Astrocyte (in vitro differentiated cells and primary cell): ENCODE data around the gene SLC1A7. TPM values are rescaled to one million over a fixed set of nuclear protein-coding genes. Genes with fewer than 3 reads are reported as not detected.

Source experiments
- DNase-seq: peaks from one replicate; pipeline ENCODE4 v3.0.0-alpha.2; 2010; ENCODE audit warnings: low read depth
- FAIRE-seq: peaks from 2 replicates; lab custom pipeline; 2011; peaks lifted over from hg19 to GRCh38; lab: Jason Lieb, UNC
- H2AFZ ChIP-seq: 2 replicates; pipeline ENCODE4 v1.6.0; 2012; ENCODE audit warnings: low read depth, low read length, inconsistent platforms
- H3K27ac ChIP-seq: 2 replicates; pipeline ENCODE4 v1.5.1; 2011; ENCODE audit warnings: low read depth, low read length, inconsistent platforms
- H3K27me3 ChIP-seq: 2 replicates; pipeline ENCODE4 v1.6.0; 2011; ENCODE audit warnings: low read length, inconsistent platforms; ENCODE audit not compliant: insufficient read depth
- H3K36me3 ChIP-seq: 2 replicates; pipeline ENCODE4 v1.5.1; 2011; ENCODE audit warnings: low read length, inconsistent platforms; ENCODE audit not compliant: insufficient read depth
- H3K4me1 ChIP-seq: 2 replicates; pipeline ENCODE4 v1.5.1; 2011; ENCODE audit warnings: low read length, inconsistent platforms; ENCODE audit not compliant: insufficient read depth
- H3K4me2 ChIP-seq: 2 replicates; pipeline ENCODE4 v1.6.0; 2012; ENCODE audit warnings: low read length, inconsistent platforms
- H3K4me3 ChIP-seq: 2 replicates; pipeline ENCODE4 v1.5.1; 2011; ENCODE audit warnings: low read depth, mild to moderate bottlenecking, low read length, inconsistent platforms; ENCODE audit not compliant: insufficient read depth
- H3K79me2 ChIP-seq: 2 replicates; pipeline ENCODE4 v1.6.0; 2012; ENCODE audit warnings: mild to moderate bottlenecking, low read length, inconsistent platforms; ENCODE audit not compliant: insufficient read depth
- H3K9ac ChIP-seq: 2 replicates; pipeline ENCODE4 v1.6.0; 2012; ENCODE audit warnings: mild to moderate bottlenecking, low read length, inconsistent platforms
- H3K9me3 ChIP-seq: 2 replicates; pipeline ENCODE4 v1.5.1; 2012; ENCODE audit warnings: low read depth, mild to moderate bottlenecking, low read length, inconsistent platforms; ENCODE audit not compliant: insufficient read depth
- H4K20me1 ChIP-seq: 2 replicates; pipeline ENCODE4 v1.6.0; 2012; ENCODE audit warnings: low read length, inconsistent platforms; ENCODE audit not compliant: insufficient read depth
- H3K27ac Mint-ChIP-seq: one replicate; pipeline ENCODE4 v1.8.0; 2021; ENCODE audit warnings: mild to moderate bottlenecking, mixed read lengths; ENCODE audit not compliant: unreplicated experiment
- H3K27me3 Mint-ChIP-seq: one replicate; pipeline ENCODE4 v1.8.0; 2021; ENCODE audit warnings: low read depth, mixed read lengths; ENCODE audit not compliant: unreplicated experiment
- H3K36me3 Mint-ChIP-seq: one replicate; pipeline ENCODE4 v1.8.0; 2021; ENCODE audit warnings: low read depth, mixed read lengths; ENCODE audit not compliant: unreplicated experiment
- H3K4me1 Mint-ChIP-seq: one replicate; pipeline ENCODE4 v1.8.0; 2021; ENCODE audit warnings: low read depth, mixed read lengths; ENCODE audit not compliant: unreplicated experiment
- H3K4me3 Mint-ChIP-seq: one replicate; pipeline ENCODE4 v1.8.0; 2021; ENCODE audit warnings: mild to moderate bottlenecking, moderate library complexity, mixed read lengths; ENCODE audit not compliant: unreplicated experiment
- H3K9me3 Mint-ChIP-seq: one replicate; pipeline ENCODE4 v1.8.0; 2021; ENCODE audit warnings: mild to moderate bottlenecking, mixed read lengths; ENCODE audit not compliant: unreplicated experiment
- CTCF ChIP-seq: IDR thresholded peaks from 2 replicates; pipeline ENCODE4 v1.5.1; 2011; ENCODE audit warnings: low read depth, mild to moderate bottlenecking, inconsistent platforms, low read length, moderate library complexity; ENCODE audit not compliant: insufficient read depth
- EZH2 ChIP-seq: IDR thresholded peaks from 2 replicates; pipeline ENCODE4 v1.6.1; 2012; ENCODE audit warnings: mild to moderate bottlenecking, low read length, inconsistent platforms; ENCODE audit not compliant: insufficient read depth
- total RNA-seq: library from RNA; stranded (reverse); gene quantifications from 2 replicates; pipeline ENCODE4 v1.2.1, GENCODE V29; 2021

SLC1A7 gene
- total RNA-seq, 1 donor from 2014 or later, result not detected

- H3K4me1 ChIP-seq, result peaks cover 20% of the 10 kb centered on the region
- no peaks in the 10 kb centered on the region for H3K79me2 ChIP-seq
- no peak for FAIRE-seq
- peaks cover under 1% of the 10 kb centered on the region for H3K9me3 Mint-ChIP-seq
- no peaks in the 10 kb centered on the region for H4K20me1 ChIP-seq
- no peak overlapping the region for H3K27ac Mint-ChIP-seq
- H3K4me1 Mint-ChIP-seq, result peaks cover 32% of the 10 kb centered on the region
- peaks cover 10% of the 10 kb centered on the region for H3K27me3 Mint-ChIP-seq
- no peaks in the 10 kb centered on the region for H3K9me3 ChIP-seq
- H3K27me3 ChIP-seq, result no peaks in the 10 kb centered on the region
- no peak overlapping the region for H3K4me2 ChIP-seq
- H3K36me3 Mint-ChIP-seq, result no peaks in the 10 kb centered on the region
- H3K27ac ChIP-seq, result no peak overlapping the region
- no peak for DNase-seq
- no peak overlapping the region for H2AFZ ChIP-seq
- TF ChIP-seq CTCF (no peak), EZH2 (no peak)
- H3K9ac ChIP-seq, result no peak overlapping the region
- H3K4me3 Mint-ChIP-seq, result no peak overlapping the region
- H3K4me3 ChIP-seq, result no peak overlapping the region
- H3K36me3 ChIP-seq, result no peaks in the 10 kb centered on the region
Measured at GRCh38 chr1:53122961-53123413, 19.5 kb downstream of the SLC1A7 start.

GRCh38 chr1:53122201-53122885, 20.1 kb downstream of the SLC1A7 start:
- H3K9ac ChIP-seq, result no peak overlapping the region
- H3K27ac ChIP-seq, result no peak overlapping the region
- Mint-ChIP-seq H3K27ac (peak overlapping the region; percentile 47), H3K9me3 (no peaks in the 10 kb centered on the region), H3K4me1 (peaks cover 32% of the 10 kb centered on the region), H3K4me3 (peak overlapping the region; percentile 40), H3K36me3 (no peaks in the 10 kb centered on the region), H3K27me3 (peaks cover 13% of the 10 kb centered on the region)
- H3K4me2 ChIP-seq, result peak overlapping the region; percentile 17
- no peaks in the 10 kb centered on the region for H3K36me3 ChIP-seq
- DNase-seq (peak; percentile 69), FAIRE-seq (no peak)
- H3K4me1 ChIP-seq, result peaks cover 20% of the 10 kb centered on the region
- TF ChIP-seq CTCF (no peak), EZH2 (no peak)
- no peaks in the 10 kb centered on the region for H3K27me3 ChIP-seq
- H3K4me3 ChIP-seq, result no peak overlapping the region
- no peaks in the 10 kb centered on the region for H4K20me1 ChIP-seq
- H3K9me3 ChIP-seq, result no peaks in the 10 kb centered on the region
- no peak overlapping the region for H2AFZ ChIP-seq
- no peaks in the 10 kb centered on the region for H3K79me2 ChIP-seq
